HG03159 (cell line): ENCODE data around the gene GET3.
A peak's percentile ranks its signal among the peaks of the same experiment; 100 is the strongest.
"Not testable (repeated sequence)": the region's sequence is repeated elsewhere in the genome, so short reads cannot be mapped to it uniquely, and the experiment has no call there.

Experiments
- ATAC-seq: cut with Tn5 transposase; IDR thresholded peaks from one replicate; pipeline ENCODE4 v1.9.1; 2021; ENCODE audit warnings: mild to moderate bottlenecking, moderate library complexity; ENCODE audit not compliant: unreplicated experiment

The GET3 gene

DNA sequence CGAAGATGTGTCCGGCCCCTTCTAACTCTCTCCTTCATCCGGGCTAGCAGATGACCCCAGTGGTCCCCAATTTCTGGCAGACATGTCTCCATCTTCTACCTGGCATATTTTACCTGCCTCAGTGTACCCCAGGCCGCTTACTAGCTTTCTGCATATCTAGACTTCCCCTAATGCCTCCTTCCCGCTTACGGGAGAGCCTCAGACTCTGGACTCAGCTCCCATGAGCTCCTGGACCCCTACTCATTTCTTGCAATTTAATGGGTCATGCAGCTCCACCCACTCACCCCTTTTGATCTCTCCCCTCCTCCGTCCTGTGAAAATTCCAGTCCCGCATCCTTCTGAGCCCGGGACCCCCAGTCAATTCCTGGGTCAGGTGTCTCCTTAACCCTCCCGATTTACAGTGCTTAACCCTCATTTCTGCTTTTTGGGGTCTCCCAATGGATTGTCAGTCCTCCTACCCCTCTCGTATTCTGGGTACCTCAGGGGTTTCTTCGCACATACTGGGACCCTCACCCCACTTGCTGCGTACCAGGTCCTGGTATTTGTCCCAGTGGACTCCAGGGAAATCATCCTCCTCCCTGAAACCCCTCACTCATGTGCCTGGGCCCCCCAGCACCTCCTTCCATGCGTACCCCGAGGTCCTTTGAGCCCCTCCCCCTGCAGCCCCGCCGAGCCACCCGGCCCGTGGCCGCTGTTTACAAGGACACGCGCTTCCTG lies 53.5 kb downstream of the GET3 start:
- ATAC-seq = no peak

DNA sequence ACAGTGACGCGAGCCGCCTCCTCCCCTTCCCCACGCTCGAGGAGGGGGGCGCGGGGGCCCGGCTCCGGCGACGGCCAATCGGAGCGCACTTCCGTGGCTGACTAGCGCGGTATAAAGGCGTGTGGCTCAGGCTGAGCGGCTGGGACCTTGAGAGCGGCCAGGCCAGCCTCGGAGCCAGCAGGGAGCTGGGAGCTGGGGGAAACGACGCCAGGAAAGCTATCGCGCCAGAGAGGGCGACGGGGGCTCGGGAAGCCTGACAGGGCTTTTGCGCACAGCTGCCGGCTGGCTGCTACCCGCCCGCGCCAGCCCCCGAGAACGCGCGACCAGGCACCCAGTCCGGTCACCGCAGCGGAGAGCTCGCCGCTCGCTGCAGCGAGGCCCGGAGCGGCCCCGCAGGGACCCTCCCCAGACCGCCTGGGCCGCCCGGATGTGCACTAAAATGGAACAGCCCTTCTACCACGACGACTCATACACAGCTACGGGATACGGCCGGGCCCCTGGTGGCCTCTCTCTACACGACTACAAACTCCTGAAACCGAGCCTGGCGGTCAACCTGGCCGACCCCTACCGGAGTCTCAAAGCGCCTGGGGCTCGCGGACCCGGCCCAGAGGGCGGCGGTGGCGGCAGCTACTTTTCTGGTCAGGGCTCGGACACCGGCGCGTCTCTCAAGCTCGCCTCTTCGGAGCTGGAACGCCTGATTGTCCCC lies 54.2 kb downstream of the GET3 start, which contains the start of gene JUNB:
Gene JUNB (plus strand): TSS at position 142 of the 706 bp plus-strand sequence. CDS start 286 bp downstream, at position 428.
- peak; percentile 30 for ATAC-seq

DNA sequence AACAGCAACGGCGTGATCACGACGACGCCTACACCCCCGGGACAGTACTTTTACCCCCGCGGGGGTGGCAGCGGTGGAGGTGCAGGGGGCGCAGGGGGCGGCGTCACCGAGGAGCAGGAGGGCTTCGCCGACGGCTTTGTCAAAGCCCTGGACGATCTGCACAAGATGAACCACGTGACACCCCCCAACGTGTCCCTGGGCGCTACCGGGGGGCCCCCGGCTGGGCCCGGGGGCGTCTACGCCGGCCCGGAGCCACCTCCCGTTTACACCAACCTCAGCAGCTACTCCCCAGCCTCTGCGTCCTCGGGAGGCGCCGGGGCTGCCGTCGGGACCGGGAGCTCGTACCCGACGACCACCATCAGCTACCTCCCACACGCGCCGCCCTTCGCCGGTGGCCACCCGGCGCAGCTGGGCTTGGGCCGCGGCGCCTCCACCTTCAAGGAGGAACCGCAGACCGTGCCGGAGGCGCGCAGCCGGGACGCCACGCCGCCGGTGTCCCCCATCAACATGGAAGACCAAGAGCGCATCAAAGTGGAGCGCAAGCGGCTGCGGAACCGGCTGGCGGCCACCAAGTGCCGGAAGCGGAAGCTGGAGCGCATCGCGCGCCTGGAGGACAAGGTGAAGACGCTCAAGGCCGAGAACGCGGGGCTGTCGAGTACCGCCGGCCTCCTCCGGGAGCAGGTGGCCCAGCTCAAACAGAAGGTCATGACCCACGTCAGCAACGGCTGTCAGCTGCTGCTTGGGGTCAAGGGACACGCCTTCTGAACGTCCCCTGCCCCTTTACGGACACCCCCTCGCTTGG lies 55.0 kb downstream of the GET3 start:
- no peak for ATAC-seq

DNA sequence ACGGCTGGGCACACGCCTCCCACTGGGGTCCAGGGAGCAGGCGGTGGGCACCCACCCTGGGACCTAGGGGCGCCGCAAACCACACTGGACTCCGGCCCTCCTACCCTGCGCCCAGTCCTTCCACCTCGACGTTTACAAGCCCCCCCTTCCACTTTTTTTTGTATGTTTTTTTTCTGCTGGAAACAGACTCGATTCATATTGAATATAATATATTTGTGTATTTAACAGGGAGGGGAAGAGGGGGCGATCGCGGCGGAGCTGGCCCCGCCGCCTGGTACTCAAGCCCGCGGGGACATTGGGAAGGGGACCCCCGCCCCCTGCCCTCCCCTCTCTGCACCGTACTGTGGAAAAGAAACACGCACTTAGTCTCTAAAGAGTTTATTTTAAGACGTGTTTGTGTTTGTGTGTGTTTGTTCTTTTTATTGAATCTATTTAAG lies 55.6 kb downstream of the GET3 start:
- no peak for ATAC-seq

DNA sequence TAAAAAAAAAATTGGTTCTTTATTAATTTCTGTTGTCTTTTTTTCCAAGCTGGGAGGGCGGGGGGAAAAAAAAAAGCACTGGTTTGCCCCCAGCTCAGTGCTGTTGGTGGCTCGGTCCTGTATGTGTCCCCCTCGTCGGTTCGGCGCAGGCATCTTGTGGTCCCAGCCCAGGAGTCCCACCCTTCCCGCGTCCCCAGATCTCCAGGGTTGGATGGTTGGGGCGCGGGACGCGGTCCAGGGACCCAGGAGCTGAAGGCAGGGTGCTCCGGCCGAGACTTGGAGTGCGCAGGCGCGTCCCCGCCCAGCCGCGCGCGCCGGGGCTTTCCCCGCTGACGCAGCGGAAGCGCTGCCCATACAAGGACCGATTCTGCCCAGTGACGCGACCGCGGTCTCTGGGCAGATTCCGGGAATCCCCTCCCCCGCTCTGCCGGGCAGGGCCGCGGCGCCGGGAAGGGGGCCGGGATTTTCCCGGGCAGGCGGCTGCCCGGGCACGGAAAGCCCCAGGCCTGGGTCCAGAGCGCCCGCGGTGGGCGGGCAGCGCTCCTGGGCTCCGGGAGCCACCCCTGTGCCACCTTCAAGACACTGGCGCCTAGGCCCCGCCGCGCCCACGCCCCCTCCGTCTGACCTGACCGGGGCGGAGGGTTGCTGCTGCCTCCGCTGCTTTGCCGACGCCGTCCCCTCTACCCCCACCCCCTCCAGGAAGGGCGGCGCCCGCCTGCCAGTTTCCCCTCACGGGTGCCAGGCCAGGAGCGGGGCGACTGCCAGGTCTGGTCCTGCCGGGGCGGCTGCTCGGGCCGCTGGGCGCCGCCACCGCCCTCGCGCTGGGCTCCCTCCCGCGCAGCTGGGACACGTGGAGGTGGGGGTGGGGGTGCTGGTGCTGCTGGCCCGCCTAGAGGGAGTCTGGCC lies 56.2 kb downstream of the GET3 start:
- ATAC-seq = peak; percentile 29

DNA sequence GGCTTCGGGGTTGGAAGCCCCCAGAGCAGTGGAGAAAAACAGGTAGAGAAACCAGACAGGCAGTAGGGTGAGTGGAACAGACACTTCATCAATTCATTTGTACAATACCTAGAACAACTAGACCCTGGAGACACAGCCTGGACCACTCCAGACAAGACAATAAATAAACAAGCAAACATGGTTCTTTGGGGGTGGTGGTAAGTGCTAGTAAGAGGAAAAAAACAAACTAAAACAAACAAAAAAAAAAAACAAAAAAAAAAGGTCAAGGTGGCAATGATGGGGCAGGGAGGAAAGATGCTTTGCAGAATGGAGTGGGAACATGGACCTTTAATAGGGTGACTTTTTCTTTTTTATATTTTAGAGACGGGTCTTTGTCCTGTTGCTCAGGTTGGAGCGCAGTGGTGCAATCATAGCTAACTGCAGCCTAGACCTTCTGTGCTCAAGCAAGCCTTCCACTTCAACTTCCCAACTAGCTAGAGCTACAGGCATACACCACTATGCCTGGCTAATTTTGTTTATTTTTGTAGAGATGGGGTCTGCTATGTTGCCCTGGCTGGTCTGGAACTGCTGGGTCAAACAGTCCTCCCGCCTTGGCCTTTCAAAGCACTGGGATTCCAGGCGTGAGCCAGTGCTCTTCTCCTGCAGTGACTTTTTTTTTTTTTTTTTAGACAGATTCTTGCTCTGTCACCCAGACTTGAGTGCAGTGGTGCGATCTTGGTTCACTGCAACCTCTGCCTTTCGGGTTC lies 57.1 kb downstream of the GET3 start:
- ATAC-seq = no peak

DNA sequence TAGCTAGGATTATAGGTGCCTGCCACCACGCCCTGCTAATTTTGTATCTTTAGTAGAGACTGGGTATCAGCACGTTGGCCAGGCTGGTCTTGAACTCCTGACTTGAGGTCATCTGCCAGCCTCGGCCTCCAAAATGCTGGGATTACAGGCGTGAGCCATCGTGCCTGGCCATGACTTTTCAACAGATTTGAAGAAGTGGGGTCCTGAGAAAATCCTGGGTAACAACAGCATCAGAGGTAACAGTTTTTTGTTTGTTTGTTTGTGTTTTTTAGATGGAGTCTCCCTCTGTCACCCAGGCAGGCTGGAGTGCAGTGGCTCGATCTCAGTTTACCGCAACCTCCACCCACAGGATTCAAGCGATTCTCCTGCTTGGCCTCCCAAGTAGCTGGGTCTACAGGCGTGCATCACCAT lies 57.7 kb downstream of the GET3 start:
- no peak for ATAC-seq

DNA sequence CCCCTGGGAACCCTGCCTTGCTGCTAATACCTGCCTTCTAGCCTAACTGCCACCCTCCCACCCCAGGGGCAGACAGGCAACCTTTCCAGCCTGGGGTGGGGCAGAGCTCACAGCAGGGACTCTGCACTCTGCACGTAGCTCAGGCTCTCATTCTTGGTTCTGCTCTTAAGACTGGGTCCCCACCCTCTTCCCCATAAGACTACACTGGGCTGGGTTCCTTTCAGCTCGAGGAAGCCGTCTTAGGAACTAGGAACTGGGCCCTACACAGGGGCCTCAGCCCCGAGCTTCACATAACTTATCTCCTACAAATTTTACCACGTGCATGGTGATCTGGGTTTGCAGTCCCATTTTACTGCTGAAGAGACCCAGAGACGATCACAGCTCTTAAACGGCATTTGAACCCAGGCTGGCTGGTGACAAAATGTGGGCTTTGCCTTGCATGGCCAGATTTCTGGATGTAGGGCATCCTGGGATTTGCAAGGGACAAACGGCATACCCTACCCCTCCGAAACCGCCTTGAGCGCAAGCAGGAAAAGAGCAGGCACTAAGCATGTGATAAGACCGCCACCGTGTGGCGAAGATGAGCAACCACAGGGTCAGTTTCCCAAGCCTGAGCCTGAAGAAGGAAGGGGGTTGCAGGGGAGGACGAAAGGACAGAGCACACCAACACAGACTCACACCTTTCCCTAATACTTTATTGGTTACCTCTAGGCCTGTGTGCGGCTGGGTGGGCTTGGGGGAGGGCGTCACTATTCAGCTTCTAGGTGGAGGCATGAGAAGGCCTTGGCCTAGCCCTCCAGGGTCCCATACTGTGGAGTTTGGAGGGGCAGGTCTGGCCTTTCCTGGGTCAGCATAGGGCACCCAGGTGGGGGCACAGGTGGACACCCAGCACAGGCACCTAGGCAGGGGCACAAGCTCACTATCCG lies 59.1 kb downstream of the GET3 start:
- ATAC-seq = no peak

DNA sequence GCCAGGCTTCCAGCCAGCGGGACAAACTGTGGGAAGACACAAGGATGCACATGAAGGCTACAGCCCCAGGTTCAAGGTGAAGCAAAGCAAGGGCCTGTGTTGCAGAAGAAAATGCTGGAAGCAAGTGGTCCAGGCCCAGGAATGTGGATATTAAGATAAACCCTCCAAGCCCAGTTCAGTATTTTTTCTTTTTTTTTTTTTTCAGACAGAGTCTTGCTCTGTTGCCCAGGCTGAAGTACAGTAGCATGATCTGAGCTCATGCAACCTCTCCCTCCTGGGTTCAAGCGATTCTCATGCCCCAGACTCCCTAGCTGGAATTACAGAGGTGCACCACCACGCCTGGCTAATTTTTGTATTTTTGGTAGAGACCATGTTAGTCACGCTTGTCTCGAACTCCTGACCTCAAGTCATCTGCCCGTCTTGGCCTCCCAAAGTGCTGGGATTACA lies 59.9 kb downstream of the GET3 start:
- ATAC-seq = no peak

DNA sequence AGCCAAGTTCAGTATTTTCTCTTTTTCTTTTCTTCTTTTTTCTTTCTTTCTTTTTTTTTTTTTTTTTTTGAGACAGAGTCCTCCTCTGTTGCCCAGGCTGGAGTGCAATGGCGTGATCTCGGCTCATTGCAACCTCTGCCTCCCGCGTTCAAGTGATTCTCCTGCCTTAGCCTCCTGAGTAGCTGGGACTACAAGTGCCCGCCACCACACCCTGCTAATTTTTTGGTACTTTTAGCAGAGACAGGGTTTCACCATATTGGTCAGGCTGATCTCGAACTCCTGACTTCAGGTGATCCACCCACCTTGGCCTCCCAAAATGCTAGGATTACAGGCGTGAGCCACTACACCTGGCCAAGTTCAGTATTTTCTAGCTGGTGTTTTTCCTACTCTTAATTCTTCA lies 60.3 kb downstream of the GET3 start:
- not testable (repeated sequence) for ATAC-seq
